Esophagus squamous epithelium (tissue), 5 donors: ENCODE data around the gene FBXO47. TPM values are rescaled to one million over a fixed set of nuclear protein-coding genes. Genes with fewer than 3 reads are reported as not detected.
"Not testable (repeated sequence)": the region's sequence is repeated elsewhere in the genome, so short reads cannot be mapped to it uniquely, and the experiment has no call there.

ENCODE experiments used
- DNase-seq: peaks from one replicate; lab custom pipeline; 2025; lab: John Stamatoyannopoulos, UW
- H3K27ac ChIP-seq, 4 donors: fragments of 200-600 bp; sonication (generic); one replicate each; pipeline ENCODE4 v1.5.1; 2016 to 2019; ENCODE audit warnings: mild to moderate bottlenecking in 1 of 4
- H3K27me3 ChIP-seq, 4 donors: fragments of 200-600 bp; sonication (generic); 1 replicate in 3 of 4; 2 replicates in 1 of 4; pipeline versions ENCODE4 v1.5.1 to v1.6.0; 2017 to 2021; ENCODE audit warnings: antibody characterized with exemption in 1 of 4
- H3K36me3 ChIP-seq, 3 donors: fragments of 200-600 bp; sonication (generic); one replicate each; pipeline ENCODE4 v1.5.1; 2016 to 2019
- H3K4me1 ChIP-seq, 3 donors: fragments of 200-600 bp; sonication (generic); one replicate each; pipeline ENCODE4 v1.5.1; 2017 to 2019
- H3K4me3 ChIP-seq, 4 donors: fragments of 200-600 bp; sonication (generic); 1 replicate in 3 of 4; 2 replicates in 1 of 4; pipeline ENCODE4 v1.5.1; 2016 to 2019; ENCODE audit warnings: mild to moderate bottlenecking in 2 of 4, moderate library complexity in 1 of 4
- H3K9me3 ChIP-seq, 3 donors: fragments of 200-600 bp; sonication (generic); one replicate each; pipeline ENCODE4 v1.5.1; 2016 to 2019
- POLR2A ChIP-seq, 4 donors: fragments of 450-650 bp; IDR thresholded peaks; one replicate each; pipeline ENCODE4 v1.6.1; 2017; ENCODE audit warnings: antibody characterized with exemption in 4 of 4, mild to moderate bottlenecking in 4 of 4, moderate library complexity in 3 of 4
- WGBS, 2 donors: methylation state at CpG; one replicate each; pipeline ENCODE4 v1.1.5; 2018; 5-methylcytosine and 5-hydroxymethylcytosine counted together
- intact Hi-C: fragments of 100-400 bp; cut with DNase I; formaldehyde crosslinking; loops from one replicate; pipeline ENCODE4 v1.15.0; 2022
- total RNA-seq, 4 donors: library from RNA; depleted of rRNA; stranded (reverse); fragments of >200 nt; gene quantifications; one replicate each; pipeline ENCODE4 v1.1.0, GENCODE V29; 2016
- TF ChIP-seq, protein P1 (sequence below), 6 experiments: fragments of 450-650 bp in 4 of 6; fragments of 200-600 bp in 2 of 6; sonication (generic) in 2 of 6; IDR thresholded peaks; one replicate each; pipeline ENCODE4 v1.5.1; 2016 to 2019; ENCODE audit warnings: antibody characterized with exemption in 6 of 6, mild to moderate bottlenecking in 4 of 6, moderate library complexity in 4 of 6
- donor health status: DM: yes; HTN: yes; CAD: no.

Gene FBXO47
- total RNA-seq, 4 donors from 2014 or later, result not detected

DNA sequence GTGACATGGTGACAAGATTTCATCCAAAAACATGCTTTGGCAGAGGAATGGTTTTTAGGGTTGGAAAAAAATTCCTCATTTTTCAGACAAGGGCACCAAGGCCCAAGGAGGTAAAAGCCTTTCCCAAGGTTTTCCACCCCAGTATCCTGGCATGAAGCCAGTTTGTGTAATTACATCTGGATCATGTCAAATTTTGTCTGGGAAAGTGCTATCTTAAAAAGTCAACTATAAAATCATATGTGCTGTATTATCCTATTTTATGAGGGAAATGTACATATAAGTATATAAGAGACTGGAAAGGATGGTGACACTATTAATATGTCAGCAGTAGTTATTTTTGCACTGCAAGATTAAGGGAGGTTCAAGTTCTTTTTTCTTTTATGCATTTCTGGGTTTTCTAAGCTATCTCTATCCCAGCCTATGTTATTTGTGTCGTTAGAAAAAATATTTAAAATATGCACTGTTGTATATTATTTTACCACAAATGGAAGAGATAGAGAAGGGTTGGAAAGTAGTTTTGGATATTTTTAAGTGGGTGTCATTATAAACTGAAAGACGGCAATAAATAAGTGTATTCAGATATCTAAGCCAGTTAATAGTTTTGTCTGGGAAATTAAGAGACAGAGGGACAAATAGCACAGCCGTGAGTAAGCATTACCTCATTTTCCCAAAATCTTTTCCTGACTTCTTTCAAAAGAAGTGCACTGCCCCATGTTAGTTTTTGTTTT lies 13.5 kb upstream of the FBXO47 start:
- TF ChIP-seq, protein P1, sequence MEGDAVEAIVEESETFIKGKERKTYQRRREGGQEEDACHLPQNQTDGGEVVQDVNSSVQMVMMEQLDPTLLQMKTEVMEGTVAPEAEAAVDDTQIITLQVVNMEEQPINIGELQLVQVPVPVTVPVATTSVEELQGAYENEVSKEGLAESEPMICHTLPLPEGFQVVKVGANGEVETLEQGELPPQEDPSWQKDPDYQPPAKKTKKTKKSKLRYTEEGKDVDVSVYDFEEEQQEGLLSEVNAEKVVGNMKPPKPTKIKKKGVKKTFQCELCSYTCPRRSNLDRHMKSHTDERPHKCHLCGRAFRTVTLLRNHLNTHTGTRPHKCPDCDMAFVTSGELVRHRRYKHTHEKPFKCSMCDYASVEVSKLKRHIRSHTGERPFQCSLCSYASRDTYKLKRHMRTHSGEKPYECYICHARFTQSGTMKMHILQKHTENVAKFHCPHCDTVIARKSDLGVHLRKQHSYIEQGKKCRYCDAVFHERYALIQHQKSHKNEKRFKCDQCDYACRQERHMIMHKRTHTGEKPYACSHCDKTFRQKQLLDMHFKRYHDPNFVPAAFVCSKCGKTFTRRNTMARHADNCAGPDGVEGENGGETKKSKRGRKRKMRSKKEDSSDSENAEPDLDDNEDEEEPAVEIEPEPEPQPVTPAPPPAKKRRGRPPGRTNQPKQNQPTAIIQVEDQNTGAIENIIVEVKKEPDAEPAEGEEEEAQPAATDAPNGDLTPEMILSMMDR (IDR thresholded peaks at IDR 0.05), result no peak
- no peak for TF ChIP-seq POLR2A (IDR thresholded peaks at IDR 0.05)
- no peak overlapping the region for H3K4me3 ChIP-seq
- H3K27me3 ChIP-seq, result no peaks in the 10 kb centered on the region
- WGBS, 2 donors, result 29 to 43% methylated on average over 3 of the region's 3 CpGs
- no peak for DNase-seq
- H3K27ac ChIP-seq, result peak overlapping the region in 3 of 4 donors; percentile 15 to 58 (median 25)
- no peaks in the 10 kb centered on the region for H3K36me3 ChIP-seq
- no peaks in the 10 kb centered on the region for H3K9me3 ChIP-seq
- peaks cover 0 to 27% (median 0%) of the 10 kb centered on the region in 3 donors for H3K4me1 ChIP-seq
- intact Hi-C loops, result loop anchor here (5.0 kb wide), 1 partner anchor 172 kb away; the partner anchor contains the start of gene PLXDC1

DNA sequence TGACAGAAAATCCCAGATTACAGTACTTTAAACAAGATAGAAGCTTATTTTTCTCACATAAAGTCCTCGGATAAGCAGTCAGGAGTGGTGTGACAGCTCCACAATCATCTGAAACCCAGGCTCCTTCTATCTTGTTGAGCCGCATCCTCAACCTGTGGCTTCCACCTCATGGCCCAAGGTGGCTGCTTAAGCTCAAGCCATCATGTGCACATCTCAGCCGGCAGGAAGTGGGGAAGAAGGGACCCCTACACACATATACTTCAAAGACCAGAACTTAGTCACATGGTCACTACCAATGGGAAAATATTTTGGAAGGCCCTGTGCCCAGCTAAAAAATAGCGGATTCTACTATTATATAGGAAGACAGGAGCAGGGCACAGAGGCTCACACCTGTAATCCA lies 11.0 kb upstream of the FBXO47 start:
- peaks cover 0 to 24% (median 0%) of the 10 kb centered on the region in 3 donors for H3K4me1 ChIP-seq
- H3K9me3 ChIP-seq, result no peaks in the 10 kb centered on the region
- no peak for DNase-seq
- whole genome bisulfite sequencing, 2 donors, result 90 to 99% methylated on average over 3 to 4 of the region's 4 CpGs
- TF ChIP-seq, protein P1 (IDR thresholded peaks at IDR 0.05), result no peak
- TF ChIP-seq POLR2A (IDR thresholded peaks at IDR 0.05), result no peak
- intact Hi-C loops, result no loop called here
- H3K4me3 ChIP-seq, result no peak overlapping the region
- H3K27ac ChIP-seq, result no peak overlapping the region
- no peaks in the 10 kb centered on the region for H3K36me3 ChIP-seq
- no peaks in the 10 kb centered on the region for H3K27me3 ChIP-seq

DNA sequence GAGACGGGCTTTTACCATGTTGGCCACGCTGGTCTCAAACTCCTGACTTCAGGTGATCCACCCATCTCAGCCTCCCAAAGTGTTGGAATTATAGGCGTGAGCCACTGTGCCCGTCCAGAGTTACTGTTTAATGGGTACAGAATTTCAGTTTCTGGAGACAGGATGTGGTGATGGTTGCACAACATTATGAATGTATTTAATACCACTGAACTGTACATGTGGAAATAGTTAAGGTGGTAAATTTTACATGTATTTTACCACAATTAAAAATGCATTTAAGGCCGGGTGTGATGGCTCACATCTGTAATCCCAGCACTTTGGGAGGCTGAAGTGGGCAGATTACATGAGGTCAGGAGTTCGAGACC lies 9.0 kb upstream of the FBXO47 start:
- 62 to 64% methylated on average over 5 to 6 of the region's 6 CpGs for WGBS, 2 donors
- H3K36me3 ChIP-seq, H3K9me3 ChIP-seq, DNase-seq, intact Hi-C loops, H3K4me1 ChIP-seq, H3K27ac ChIP-seq, H3K27me3 ChIP-seq, H3K4me3 ChIP-seq: not testable (repeated sequence)

- Histone ChIP-seq H3K27me3 (no peaks in the 10 kb centered on the region), H3K4me1 (peaks cover 0 to 12% (median 0%) of the 10 kb centered on the region in 3 donors), H3K9me3 (no peaks in the 10 kb centered on the region), H3K36me3 (no peaks in the 10 kb centered on the region), H3K4me3 (no peak overlapping the region), H3K27ac (no peak overlapping the region)
- intact Hi-C loops, result no loop called here
- no peak for DNase-seq
- TF ChIP-seq, protein P1 (IDR thresholded peaks at IDR 0.05), result no peak
- TF ChIP-seq POLR2A (IDR thresholded peaks at IDR 0.05), result no peak
- 73 to 83% methylated on average over 5 of the region's 5 CpGs for WGBS, 2 donors
These were observed 3.6 kb upstream of the FBXO47 start for GRCh38 chr17:38970804-38971203.

DNA sequence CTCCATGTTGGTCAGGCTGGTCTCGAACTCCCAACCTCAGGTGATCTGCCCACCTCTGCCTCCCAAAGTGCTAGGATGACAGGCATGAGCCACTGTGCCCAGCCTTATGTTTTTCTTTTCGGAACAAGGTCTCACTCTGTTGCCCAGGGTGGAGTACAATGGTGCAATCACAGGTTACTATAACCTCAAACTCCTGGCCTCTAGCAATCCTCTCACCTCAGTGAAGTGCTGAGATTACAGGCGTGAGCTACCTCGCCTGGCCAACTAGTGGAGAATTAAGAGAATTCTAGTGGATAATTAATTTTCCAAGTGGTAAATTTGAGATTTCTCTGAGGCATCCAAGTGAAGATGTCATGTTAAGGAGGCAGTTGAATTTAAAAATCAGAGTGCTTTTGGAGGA lies 2.9 kb upstream of the FBXO47 start:
- H3K27ac ChIP-seq, result no peak overlapping the region
- H3K4me1 ChIP-seq, result peaks cover 0 to 12% (median 0%) of the 10 kb centered on the region in 3 donors
- WGBS, 2 donors, result 47 to 100% methylated on average over 2 to 4 of the region's 4 CpGs
- no peaks in the 10 kb centered on the region for H3K9me3 ChIP-seq
- no peak for DNase-seq
- H3K27me3 ChIP-seq, result no peaks in the 10 kb centered on the region
- intact Hi-C loops, result no loop called here
- TF ChIP-seq, protein P1 (IDR thresholded peaks at IDR 0.05), result no peak
- no peak for TF ChIP-seq POLR2A (IDR thresholded peaks at IDR 0.05)
- no peak overlapping the region for H3K4me3 ChIP-seq
- H3K36me3 ChIP-seq, result no peaks in the 10 kb centered on the region
